NT2/D1 (cell line): Measurements from ENCODE around the gene DDX10.

Source experiments
- SUZ12 ChIP-seq: IDR thresholded peaks from 2 replicates; pipeline ENCODE4 v1.6.1; 2011; ENCODE audit not compliant: insufficient read length, insufficient read depth; ENCODE audit errors: extremely low read depth
- YY1 ChIP-seq: IDR thresholded peaks from 2 replicates; pipeline ENCODE4 v1.6.1; 2011; ENCODE audit not compliant: insufficient read length, insufficient read depth
- ZNF274 ChIP-seq: IDR thresholded peaks from 2 replicates; pipeline ENCODE4 v1.6.1; 2011; ENCODE audit warnings: mild to moderate bottlenecking, low read depth, low read length

DNA sequence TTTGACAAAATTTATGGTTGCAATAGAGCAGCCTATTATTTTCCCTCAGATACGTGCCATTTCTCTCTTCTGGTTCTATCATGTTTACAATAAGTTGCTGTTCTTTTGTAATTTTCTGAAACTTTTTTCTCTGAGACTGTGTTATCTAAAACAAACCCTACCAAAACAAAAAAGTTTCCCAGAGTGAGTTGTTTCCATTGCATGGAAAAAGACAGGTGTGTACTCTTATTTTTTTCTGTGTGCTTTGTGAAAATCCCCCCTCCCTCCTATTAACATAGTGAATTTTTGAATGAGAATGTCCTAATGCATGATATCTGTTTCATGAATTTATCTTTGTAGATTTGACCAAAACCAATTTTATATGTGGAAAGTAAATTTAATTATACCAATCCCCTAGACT lies 137.6 kb downstream of the DDX10 start:
- TF ChIP-seq YY1: no peak
- TF ChIP-seq ZNF274: no peak
- no peak for TF ChIP-seq SUZ12
